Endothelial cell of umbilical vein (primary cell): Measurements from ENCODE around the gene FGD5. TPM values are rescaled to one million over a fixed set of nuclear protein-coding genes. Genes with fewer than 3 reads are reported as not detected.

Source experiments
- BruUV-seq: library from RNA; stranded (reverse); fragments of 400-500 nt; replicated peaks from 2 replicates; lab custom pipeline; 2021; lab: Mats Ljungman, UMichigan
- CTCF ChIA-PET: fragments of 300-600, 350-600 bp; sonication (Branson Sonifier 250); formaldehyde crosslinking; loops from one replicate; lab custom pipeline; 2021; ENCODE audit warnings: antibody characterized with exemption, inconsistent platforms; lab: Charles Lee
- POLR2A ChIA-PET: fragments of 300-600, 350-600 bp; sonication (Branson Sonifier 250); formaldehyde crosslinking; loops from one replicate; lab custom pipeline; 2021; ENCODE audit warnings: antibody characterized with exemption, inconsistent platforms; lab: Charles Lee
- DNase-seq: peaks from one replicate; pipeline ENCODE4 v3.0.0-alpha.2; 2011; ENCODE audit warnings: low read depth, low spot score
- FAIRE-seq: peaks from 2 replicates; lab custom pipeline; 2011; peaks lifted over from hg19 to GRCh38; lab: Jason Lieb, UNC
- H2AFZ ChIP-seq: 2 replicates; pipeline ENCODE4 v1.6.0; 2012; ENCODE audit warnings: low read depth, low read length, control low read depth, inconsistent platforms
- H3K27ac ChIP-seq: 2 replicates; pipeline ENCODE4 v1.5.1; 2011; ENCODE audit warnings: low read depth, mild to moderate bottlenecking, control low read depth, low read length, moderate library complexity; ENCODE audit not compliant: insufficient read depth
- H3K27me3 ChIP-seq, 2 experiments: 2 replicates each; pipeline versions ENCODE4 v1.6.0 to v1.6.1; 2011; ENCODE audit warnings: low read length in 2 of 2, mixed read lengths in 1 of 2; ENCODE audit not compliant: control insufficient read depth in 2 of 2, insufficient read depth in 2 of 2
- H3K36me3 ChIP-seq, 2 experiments: 2 replicates in 1 of 2; 3 replicates in 1 of 2; pipeline ENCODE4 v1.5.1; 2011; ENCODE audit warnings: low read length in 2 of 2, mild to moderate bottlenecking in 1 of 2, moderate library complexity in 1 of 2; ENCODE audit not compliant: control insufficient read depth in 2 of 2, insufficient read depth in 2 of 2; ENCODE audit errors: extremely low read depth in 1 of 2
- H3K4me1 ChIP-seq: 3 replicates; pipeline ENCODE4 v1.5.1; 2011; ENCODE audit warnings: mild to moderate bottlenecking, low read length; ENCODE audit not compliant: control insufficient read depth, insufficient read depth; ENCODE audit errors: extremely low read depth
- H3K4me2 ChIP-seq: 2 replicates; pipeline ENCODE4 v1.6.1; 2011; ENCODE audit warnings: low read length, control low read depth, mixed read lengths; ENCODE audit not compliant: insufficient read depth
- H3K4me3 ChIP-seq, 3 experiments: fragments of 200-600 bp in 1 of 3; sonication (generic), shearing (Covaris generic) in 1 of 3; replicated peaks in 1 of 3; 2 replicates each; pipeline ENCODE4 v1.5.1; 2011 to 2016; ENCODE audit warnings: control low read depth in 3 of 3, low read length in 3 of 3, mild to moderate bottlenecking in 2 of 3, inconsistent platforms in 1 of 3, low read depth in 1 of 3, moderate library complexity in 1 of 3; ENCODE audit not compliant: insufficient read depth in 1 of 3
- H3K79me2 ChIP-seq: 2 replicates; pipeline ENCODE4 v1.6.0; 2012; ENCODE audit warnings: low read length, inconsistent platforms; ENCODE audit not compliant: control insufficient read depth, insufficient read depth
- H3K9ac ChIP-seq: replicated peaks from 2 replicates; pipeline ENCODE3; 2011; ENCODE audit warnings: low read length, control low read depth; ENCODE audit not compliant: insufficient read depth; ENCODE audit errors: extremely low read depth
- H3K9me1 ChIP-seq: replicated peaks from 3 replicates; pipeline ENCODE4 v1.6.0; 2011; ENCODE audit warnings: mild to moderate bottlenecking, low read length; ENCODE audit not compliant: control insufficient read depth, insufficient read depth; ENCODE audit errors: extremely low read depth
- H3K9me3 ChIP-seq: replicated peaks from 2 replicates; pipeline ENCODE4 v1.5.1; 2012; ENCODE audit warnings: low read length, inconsistent platforms; ENCODE audit not compliant: control insufficient read depth, insufficient read depth
- H4K20me1 ChIP-seq: replicated peaks from 2 replicates; pipeline ENCODE3; 2011; ENCODE audit warnings: mild to moderate bottlenecking, low read length; ENCODE audit not compliant: control insufficient read depth, insufficient read depth; ENCODE audit errors: extremely low read depth
- EZH2 ChIP-seq: IDR thresholded peaks from 2 replicates; pipeline ENCODE4 v1.6.1; 2012; ENCODE audit warnings: borderline replicate concordance, low read depth, mild to moderate bottlenecking, moderate library complexity, low read length, inconsistent platforms; ENCODE audit not compliant: severe bottlenecking
- FOS ChIP-seq: IDR thresholded peaks from 2 replicates; pipeline ENCODE4 v1.6.1; 2011; ENCODE audit warnings: mild to moderate bottlenecking, low read length, moderate library complexity, borderline replicate concordance; ENCODE audit not compliant: insufficient read depth
- GATA2 ChIP-seq: IDR thresholded peaks from 2 replicates; pipeline ENCODE4 v1.7.0; 2011; ENCODE audit warnings: low read depth, mild to moderate bottlenecking, moderate library complexity, mixed read lengths, low read length; ENCODE audit not compliant: insufficient read length, insufficient read depth
- JUN ChIP-seq: IDR thresholded peaks from 2 replicates; pipeline ENCODE4 v1.6.1; 2011; ENCODE audit warnings: borderline replicate concordance, low read depth; ENCODE audit not compliant: insufficient read length, insufficient read depth
- MYC ChIP-seq: IDR thresholded peaks from one replicate; pipeline ENCODE4 v1.6.1; 2011; ENCODE audit warnings: mild to moderate bottlenecking, low read depth, low read length
- POLR2A ChIP-seq: IDR thresholded peaks from 2 replicates; pipeline ENCODE4 v1.6.1; 2012; ENCODE audit warnings: low read depth, mild to moderate bottlenecking, control low read depth, low read length
- POLR2AphosphoS5 ChIP-seq: IDR thresholded peaks from 2 replicates; pipeline ENCODE4 v1.6.1; 2012; ENCODE audit warnings: low read depth, mild to moderate bottlenecking, control low read depth, low read length, moderate library complexity; ENCODE audit not compliant: insufficient read depth
- dilution Hi-C: fragments of 300-500 bp; cut with MboI; formaldehyde crosslinking; loops from one replicate; pipeline ENCODE4 v1.15.0; 2019; ENCODE audit warnings: low sequenced_read_pairs; ENCODE audit not compliant: extremely low pct_ligation_motif_present
- intact Hi-C: fragments of 100-400 bp; cut with micrococcal nuclease; formaldehyde crosslinking; loops from one replicate; pipeline ENCODE4 v1.10.0; 2022
- polyA plus RNA-seq, 4 experiments: library from polyadenylated mRNA; depleted of rRNA in 3 of 4; stranded (reverse) in 3 of 4; unstranded in 1 of 4; fragments of >200 nt; gene quantifications; 2 replicates each; pipeline versions ENCODE4 v1.2.1 to v1.2.3, GENCODE V29; 2011 to 2012; ENCODE audit warnings: missing spikeins in 1 of 4
- total RNA-seq: library from RNA; stranded (reverse); gene quantifications from 2 replicates; pipeline ENCODE4 v1.2.3, GENCODE V29; 2021
- TF ChIP-seq, protein P1 (sequence below): IDR thresholded peaks from 2 replicates; pipeline ENCODE4 v1.6.1; 2011; ENCODE audit not compliant: insufficient read depth, insufficient read length
- TF ChIP-seq, protein P2 (sequence below), 2 donors: IDR thresholded peaks; 1 replicate in 1 of 2; 2 replicates in 1 of 2; pipeline ENCODE4 v1.5.1; 2011; ENCODE audit warnings: low read length in 2 of 2, mild to moderate bottlenecking in 2 of 2, moderate library complexity in 2 of 2, control low read depth in 1 of 2, inconsistent platforms in 1 of 2, low read depth in 1 of 2; ENCODE audit not compliant: insufficient read depth in 1 of 2; ENCODE audit errors: extremely low read depth in 1 of 2

FGD5 gene
- total and polyA plus RNA-seq, 2 donors (not counting 3 experiments of a cell fraction or from before 2014, with no cell fraction given): 49.6 to 134 TPM

DNA sequence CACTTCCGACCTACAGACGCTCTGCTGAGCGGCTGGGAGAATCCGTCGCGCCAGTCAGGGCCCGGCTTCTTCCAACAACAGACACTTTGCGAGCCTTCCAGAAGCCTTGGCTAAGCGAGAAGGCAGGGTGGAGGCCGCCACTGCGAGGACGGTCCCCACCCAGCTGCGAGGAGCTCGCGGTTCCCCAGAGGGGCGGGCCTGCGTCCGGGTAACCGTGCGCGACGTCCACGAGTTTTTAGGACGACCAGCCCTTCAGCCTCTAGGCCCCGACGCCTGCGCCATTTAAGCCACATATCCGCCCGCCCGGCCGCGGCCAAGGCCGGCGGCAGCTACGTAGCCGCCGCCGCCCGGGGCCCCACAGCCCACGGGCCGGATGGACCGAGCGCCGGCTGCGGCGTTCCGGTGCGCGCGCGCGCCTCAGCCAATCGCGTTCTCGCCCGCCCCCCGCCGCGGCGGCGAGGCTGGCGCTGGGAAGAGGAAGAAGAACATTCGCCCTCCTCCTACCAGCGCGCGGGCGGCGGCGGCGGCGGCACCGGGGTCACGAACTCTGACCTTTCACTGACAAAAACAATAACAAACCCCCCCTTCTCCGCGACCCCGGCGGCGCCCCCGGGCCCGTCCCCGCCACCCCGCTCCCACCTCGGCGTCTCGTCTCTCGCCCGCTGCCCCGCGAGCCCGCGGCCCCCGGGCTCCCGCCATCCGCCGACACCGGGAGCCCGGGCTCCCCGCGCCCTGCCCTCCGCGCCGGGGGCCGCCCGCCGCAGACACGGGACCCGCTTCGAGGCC lies 128.5 kb downstream of the FGD5 start, which contains the start of gene NR2C2:
TSS of gene NR2C2 (plus strand) at position 484 of the 786 bp plus-strand sequence. CDS start 56,332 bp downstream, outside the sequence.
- intact Hi-C loops: loop anchor here (1.0 to 10.0 kb wide), 2 partner anchors 296 to 802 kb away; partner anchors contain the start of gene CCDC174
- Histone ChIP-seq H3K9ac (peak within 1 kb of the TSS; percentile 99), H3K27ac (peak within 1 kb of the TSS; percentile 99), H3K4me1 (peaks cover 38% of the 10 kb centered on the region), H3K36me3 (peaks cover 4 to 5% of the 10 kb centered on the region in 2 experiments), H3K4me2 (peak within 1 kb of the TSS; percentile 93), H2AFZ (peak within 1 kb of the TSS; percentile 82), H3K9me1 (no peaks in the 10 kb centered on the region), H3K79me2 (peaks cover 69% of the 10 kb centered on the region), H3K9me3 (no peaks in the 10 kb centered on the region), H3K27me3 (no peaks in the 10 kb centered on the region), H4K20me1 (peaks cover 4% of the 10 kb centered on the region), H3K4me3 (peak within 1 kb of the TSS; percentile 48 to 87 (median 75))
- CTCF ChIA-PET: interaction anchor here (0.6 to 1.3 kb wide), 3 partner anchors 10 to 75 kb away, joined by 3 read pairs; no protein-coding TSS in a partner anchor
- DNase-seq (peak; percentile 82), FAIRE-seq (peak; percentile 56)
- TF ChIP-seq FOS (no peak), POLR2A (peak; percentile 91), EZH2 (no peak), MYC (no peak), JUN (no peak), POLR2AphosphoS5 (peak; percentile 92), GATA2 (no peak)
- TF ChIP-seq, protein P1, sequence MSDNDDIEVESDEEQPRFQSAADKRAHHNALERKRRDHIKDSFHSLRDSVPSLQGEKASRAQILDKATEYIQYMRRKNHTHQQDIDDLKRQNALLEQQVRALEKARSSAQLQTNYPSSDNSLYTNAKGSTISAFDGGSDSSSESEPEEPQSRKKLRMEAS: no peak
- TF ChIP-seq, protein P2, sequence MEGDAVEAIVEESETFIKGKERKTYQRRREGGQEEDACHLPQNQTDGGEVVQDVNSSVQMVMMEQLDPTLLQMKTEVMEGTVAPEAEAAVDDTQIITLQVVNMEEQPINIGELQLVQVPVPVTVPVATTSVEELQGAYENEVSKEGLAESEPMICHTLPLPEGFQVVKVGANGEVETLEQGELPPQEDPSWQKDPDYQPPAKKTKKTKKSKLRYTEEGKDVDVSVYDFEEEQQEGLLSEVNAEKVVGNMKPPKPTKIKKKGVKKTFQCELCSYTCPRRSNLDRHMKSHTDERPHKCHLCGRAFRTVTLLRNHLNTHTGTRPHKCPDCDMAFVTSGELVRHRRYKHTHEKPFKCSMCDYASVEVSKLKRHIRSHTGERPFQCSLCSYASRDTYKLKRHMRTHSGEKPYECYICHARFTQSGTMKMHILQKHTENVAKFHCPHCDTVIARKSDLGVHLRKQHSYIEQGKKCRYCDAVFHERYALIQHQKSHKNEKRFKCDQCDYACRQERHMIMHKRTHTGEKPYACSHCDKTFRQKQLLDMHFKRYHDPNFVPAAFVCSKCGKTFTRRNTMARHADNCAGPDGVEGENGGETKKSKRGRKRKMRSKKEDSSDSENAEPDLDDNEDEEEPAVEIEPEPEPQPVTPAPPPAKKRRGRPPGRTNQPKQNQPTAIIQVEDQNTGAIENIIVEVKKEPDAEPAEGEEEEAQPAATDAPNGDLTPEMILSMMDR (IDR thresholded peaks at IDR 0.05; ENCODE audit: extremely low read depth in 1 of 2, insufficient read depth in 1 of 2, low read depth in 1 of 2, low read length in 2 of 2): no peak
- BruUV-seq: no TSS peak
- dilution Hi-C loops: no loop called here
- POLR2A ChIA-PET: no interaction called here
